ENCODE measurements around the gene GRID1.

GRID1 gene

GRCh38 chr10:85638797-85639196 is 727.8 kb downstream of the GRID1 start:
- no peaks in the 10 kb centered on the region for H3K9me3 Mint-ChIP-seq
- no peaks in the 10 kb centered on the region for H3K36me3 Mint-ChIP-seq
- no peak overlapping the region for H3K4me3 Mint-ChIP-seq
- no peak for ATAC-seq
- H3K27me3 Mint-ChIP-seq, result no peaks in the 10 kb centered on the region
- H3K4me1 Mint-ChIP-seq, result no peaks in the 10 kb centered on the region
- H3K27ac Mint-ChIP-seq, result no peak overlapping the region

GRCh38 chr10:85635650-85636049 is 730.9 kb downstream of the GRID1 start:
- ATAC-seq, result peak; percentile 68
- H3K27me3 Mint-ChIP-seq, result no peaks in the 10 kb centered on the region
- H3K36me3 Mint-ChIP-seq, result no peaks in the 10 kb centered on the region
- H3K9me3 Mint-ChIP-seq, result no peaks in the 10 kb centered on the region
- no peaks in the 10 kb centered on the region for H3K4me1 Mint-ChIP-seq
- H3K4me3 Mint-ChIP-seq, result no peak overlapping the region
- H3K27ac Mint-ChIP-seq, result no peak overlapping the region

- Mint-ChIP-seq H3K36me3 (no peaks in the 10 kb centered on the region), H3K9me3 (no peaks in the 10 kb centered on the region), H3K4me3 (no peak overlapping the region), H3K27me3 (peaks cover 8% of the 10 kb centered on the region), H3K27ac (no peak overlapping the region), H3K4me1 (no peaks in the 10 kb centered on the region)
- no peak for ATAC-seq
These were observed 742.1 kb downstream of the GRID1 start for GRCh38 chr10:85624511-85624910.

GRCh38 chr10:85623758-85624157 is 742.8 kb downstream of the GRID1 start:
- no peaks in the 10 kb centered on the region for H3K4me1 Mint-ChIP-seq
- H3K27ac Mint-ChIP-seq, result no peak overlapping the region
- no peak for ATAC-seq
- no peaks in the 10 kb centered on the region for H3K9me3 Mint-ChIP-seq
- H3K4me3 Mint-ChIP-seq, result no peak overlapping the region
- H3K36me3 Mint-ChIP-seq, result no peaks in the 10 kb centered on the region
- peaks cover 12% of the 10 kb centered on the region for H3K27me3 Mint-ChIP-seq

GRCh38 chr10:85623342-85623741 is 743.3 kb downstream of the GRID1 start:
- Mint-ChIP-seq H3K4me3 (no peak overlapping the region), H3K4me1 (no peaks in the 10 kb centered on the region), H3K27me3 (peaks cover 13% of the 10 kb centered on the region), H3K27ac (no peak overlapping the region), H3K36me3 (no peaks in the 10 kb centered on the region), H3K9me3 (no peaks in the 10 kb centered on the region)
- ATAC-seq, result no peak

GRCh38 chr10:85622425-85622824 is 744.2 kb downstream of the GRID1 start:
- ATAC-seq, result no peak
- Mint-ChIP-seq H3K36me3 (no peaks in the 10 kb centered on the region), H3K9me3 (no peaks in the 10 kb centered on the region), H3K4me1 (no peaks in the 10 kb centered on the region), H3K27me3 (peaks cover 22% of the 10 kb centered on the region), H3K27ac (no peak overlapping the region), H3K4me3 (no peak overlapping the region)

- Mint-ChIP-seq H3K36me3 (no peaks in the 10 kb centered on the region), H3K4me1 (no peaks in the 10 kb centered on the region), H3K27ac (no peak overlapping the region), H3K4me3 (no peak overlapping the region), H3K9me3 (no peaks in the 10 kb centered on the region), H3K27me3 (peaks cover 24% of the 10 kb centered on the region)
- no peak for ATAC-seq
These were observed 745.0 kb downstream of the GRID1 start for GRCh38 chr10:85621562-85621961.

- no peak for ATAC-seq
- Mint-ChIP-seq H3K27me3 (peaks cover 24% of the 10 kb centered on the region), H3K4me1 (no peaks in the 10 kb centered on the region), H3K9me3 (no peaks in the 10 kb centered on the region), H3K36me3 (no peaks in the 10 kb centered on the region), H3K27ac (no peak overlapping the region), H3K4me3 (no peak overlapping the region)
These were observed 745.8 kb downstream of the GRID1 start for GRCh38 chr10:85620807-85621206.

GRCh38 chr10:85619832-85620231 is 746.8 kb downstream of the GRID1 start:
- H3K9me3 Mint-ChIP-seq, result no peaks in the 10 kb centered on the region
- ATAC-seq, result no peak
- no peaks in the 10 kb centered on the region for H3K36me3 Mint-ChIP-seq
- H3K4me3 Mint-ChIP-seq, result no peak overlapping the region
- H3K27ac Mint-ChIP-seq, result no peak overlapping the region
- H3K4me1 Mint-ChIP-seq, result no peaks in the 10 kb centered on the region
- H3K27me3 Mint-ChIP-seq, result peaks cover 24% of the 10 kb centered on the region

GRCh38 chr10:85618841-85619240 is 747.8 kb downstream of the GRID1 start:
- Mint-ChIP-seq H3K4me1 (no peaks in the 10 kb centered on the region), H3K27ac (no peak overlapping the region), H3K9me3 (no peaks in the 10 kb centered on the region), H3K36me3 (no peaks in the 10 kb centered on the region), H3K27me3 (peaks cover 24% of the 10 kb centered on the region), H3K4me3 (no peak overlapping the region)
- ATAC-seq, result no peak

- Mint-ChIP-seq H3K36me3 (no peaks in the 10 kb centered on the region), H3K27ac (no peak overlapping the region), H3K9me3 (no peaks in the 10 kb centered on the region), H3K4me3 (no peak overlapping the region), H3K4me1 (peaks cover 2% of the 10 kb centered on the region), H3K27me3 (peaks cover 24% of the 10 kb centered on the region)
- no peak for ATAC-seq
These were observed 748.6 kb downstream of the GRID1 start for GRCh38 chr10:85617751-85618546.

GRCh38 chr10:85615556-85615955 is 751.0 kb downstream of the GRID1 start:
- Mint-ChIP-seq H3K36me3 (no peaks in the 10 kb centered on the region), H3K27me3 (peaks cover 24% of the 10 kb centered on the region), H3K27ac (no peak overlapping the region), H3K4me3 (no peak overlapping the region), H3K9me3 (no peaks in the 10 kb centered on the region), H3K4me1 (peaks cover 15% of the 10 kb centered on the region)
- no peak for ATAC-seq

- no peak overlapping the region for H3K4me3 Mint-ChIP-seq
- ATAC-seq, result no peak
These were observed 751.6 kb downstream of the GRID1 start for GRCh38 chr10:85614981-85615380.

GRCh38 chr10:85614566-85614965 is 752.0 kb downstream of the GRID1 start:
- Mint-ChIP-seq H3K27ac (no peak overlapping the region), H3K4me1 (peaks cover 15% of the 10 kb centered on the region)
- no peak for ATAC-seq

More at GRCh38 chr10:85614981-85615380, 751.6 kb downstream of the GRID1 start:
- no peaks in the 10 kb centered on the region for H3K36me3 Mint-ChIP-seq
- no peaks in the 10 kb centered on the region for H3K9me3 Mint-ChIP-seq
- peaks cover 15% of the 10 kb centered on the region for H3K4me1 Mint-ChIP-seq
- H3K27me3 Mint-ChIP-seq, result peaks cover 21% of the 10 kb centered on the region
- H3K27ac Mint-ChIP-seq, result no peak overlapping the region

GRCh38 chr10:85613391-85613790 is 753.2 kb downstream of the GRID1 start:
- Mint-ChIP-seq H3K27me3 (peaks cover 12% of the 10 kb centered on the region), H3K4me3 (no peak overlapping the region)

More at GRCh38 chr10:85614566-85614965, 752.0 kb downstream of the GRID1 start:
- H3K9me3 Mint-ChIP-seq, result no peaks in the 10 kb centered on the region
- no peak overlapping the region for H3K4me3 Mint-ChIP-seq
- peaks cover 16% of the 10 kb centered on the region for H3K27me3 Mint-ChIP-seq
- H3K36me3 Mint-ChIP-seq, result no peaks in the 10 kb centered on the region

GRCh38 chr10:85612833-85613232 is 753.8 kb downstream of the GRID1 start:
- Mint-ChIP-seq H3K4me1 (peaks cover 15% of the 10 kb centered on the region), H3K36me3 (no peaks in the 10 kb centered on the region), H3K4me3 (no peak overlapping the region), H3K27me3 (peaks cover 6% of the 10 kb centered on the region), H3K27ac (no peak overlapping the region), H3K9me3 (no peaks in the 10 kb centered on the region)
- ATAC-seq, result peak; percentile 37

More at GRCh38 chr10:85613391-85613790, 753.2 kb downstream of the GRID1 start:
- Mint-ChIP-seq H3K36me3 (no peaks in the 10 kb centered on the region), H3K27ac (no peak overlapping the region), H3K4me1 (peaks cover 15% of the 10 kb centered on the region), H3K9me3 (no peaks in the 10 kb centered on the region)
- no peak for ATAC-seq
